GM11168 (cell line): ENCODE results near the gene OR2A5.
"Not testable (repeated sequence)": the region's sequence is repeated elsewhere in the genome, so short reads cannot be mapped to it uniquely, and the experiment has no call there.

Source experiments
- in situ Hi-C: fragments of 300-500 bp; cut with MboI; formaldehyde crosslinking; loops from one replicate; pipeline ENCODE4 v1.12.0; 2022; ENCODE audit warnings: low sequenced_read_pairs; ENCODE audit not compliant: unreplicated experiment

OR2A5 gene

GRCh38 chr7:144048648-144049047, at the start of gene OR2A5:
OR2A5 (plus strand) TSS chr7:144048948; CDS start chr7:144050402, 1,454 bp downstream.
- in situ Hi-C loops: no loop called here

- in situ Hi-C loops: no loop called here
Observed at GRCh38 chr7:144000020-144000419, 48.7 kb upstream of the OR2A5 start, which contains the start of gene OR6B1. OR6B1 (plus strand) TSS chr7:144000320; CDS start chr7:144003997, 3,677 bp downstream.

GRCh38 chr7:144001543-144001942, 47.2 kb upstream of the OR2A5 start:
- in situ Hi-C loops: no loop called here

GRCh38 chr7:144004703-144005102, 44.0 kb upstream of the OR2A5 start:
- in situ Hi-C loops: no loop called here

GRCh38 chr7:144006029-144006691, 42.6 kb upstream of the OR2A5 start:
- in situ Hi-C loops: no loop called here

- in situ Hi-C loops: no loop called here
Observed at GRCh38 chr7:144006692-144007042, 42.1 kb upstream of the OR2A5 start.

- in situ Hi-C loops: no loop called here
Observed at GRCh38 chr7:144009361-144009760, 39.4 kb upstream of the OR2A5 start.

GRCh38 chr7:144010061-144010460, 38.7 kb upstream of the OR2A5 start:
- in situ Hi-C loops: not testable (repeated sequence)

GRCh38 chr7:144010821-144011220, 37.9 kb upstream of the OR2A5 start:
- in situ Hi-C loops: not testable (repeated sequence)

- in situ Hi-C loops: no loop called here
Observed at GRCh38 chr7:144011458-144012230, 37.1 kb upstream of the OR2A5 start.

GRCh38 chr7:144018065-144018464, 30.7 kb upstream of the OR2A5 start:
- in situ Hi-C loops: no loop called here

- in situ Hi-C loops: no loop called here
Observed at GRCh38 chr7:144019457-144019856, 29.3 kb upstream of the OR2A5 start.

GRCh38 chr7:144020340-144020739, 28.4 kb upstream of the OR2A5 start:
- in situ Hi-C loops: no loop called here

GRCh38 chr7:144022169-144022568, 26.6 kb upstream of the OR2A5 start:
- in situ Hi-C loops: no loop called here

- in situ Hi-C loops: no loop called here
Observed at GRCh38 chr7:144023171-144023827, 25.4 kb upstream of the OR2A5 start.

GRCh38 chr7:144024213-144024612, 24.5 kb upstream of the OR2A5 start:
- in situ Hi-C loops: no loop called here

GRCh38 chr7:144026203-144026883, 22.4 kb upstream of the OR2A5 start:
- in situ Hi-C loops: no loop called here

- in situ Hi-C loops: no loop called here
Observed at GRCh38 chr7:144027070-144027469, 21.7 kb upstream of the OR2A5 start.

GRCh38 chr7:144027974-144028373, 20.8 kb upstream of the OR2A5 start:
- in situ Hi-C loops: no loop called here

GRCh38 chr7:144028547-144028946, 20.2 kb upstream of the OR2A5 start:
- in situ Hi-C loops: no loop called here

- in situ Hi-C loops: no loop called here
Observed at GRCh38 chr7:144032516-144032915, 16.2 kb upstream of the OR2A5 start.
